Activated T-cell treated with anti-CD3 and anti-CD28 coated beads for 1 hour (primary cell): ENCODE measurements around the gene LGR6.
"Not testable (repeated sequence)": the region's sequence is repeated elsewhere in the genome, so short reads cannot be mapped to it uniquely, and the experiment has no call there.

Experiments
- DNase-seq: peaks from one replicate; pipeline ENCODE4 v3.0.0-alpha.2; 2020; ENCODE audit warnings: low read depth

LGR6 gene

GRCh38 chr1:202240226-202240625 lies 46.6 kb downstream of the LGR6 start:
- not testable (repeated sequence) for DNase-seq

- no peak for DNase-seq
These were observed 47.4 kb downstream of the LGR6 start for GRCh38 chr1:202240956-202241355.

GRCh38 chr1:202241376-202242079 lies 47.9 kb downstream of the LGR6 start:
- no peak for DNase-seq

- DNase-seq = no peak
These were observed 48.5 kb downstream of the LGR6 start for GRCh38 chr1:202242080-202242419.

GRCh38 chr1:202243006-202243405 lies 49.4 kb downstream of the LGR6 start:
- no peak for DNase-seq

GRCh38 chr1:202244841-202245261 lies 51.3 kb downstream of the LGR6 start:
- DNase-seq = no peak

GRCh38 chr1:202245391-202245790 lies 51.8 kb downstream of the LGR6 start:
- DNase-seq = no peak

GRCh38 chr1:202247104-202247503 lies 53.5 kb downstream of the LGR6 start:
- no peak for DNase-seq

- no peak for DNase-seq
These were observed 54.5 kb downstream of the LGR6 start for GRCh38 chr1:202247837-202248795.

- no peak for DNase-seq
These were observed 55.3 kb downstream of the LGR6 start for GRCh38 chr1:202248861-202249260.

- no peak for DNase-seq
These were observed 55.8 kb downstream of the LGR6 start for GRCh38 chr1:202249436-202249835.

- no peak for DNase-seq
These were observed 56.2 kb downstream of the LGR6 start for GRCh38 chr1:202249846-202250245.

GRCh38 chr1:202250982-202251381 lies 57.4 kb downstream of the LGR6 start:
- no peak for DNase-seq

- no peak for DNase-seq
These were observed 58.0 kb downstream of the LGR6 start for GRCh38 chr1:202251424-202252256.

GRCh38 chr1:202252271-202252670 lies 58.7 kb downstream of the LGR6 start:
- DNase-seq = no peak

- DNase-seq = no peak
These were observed 61.1 kb downstream of the LGR6 start for GRCh38 chr1:202254454-202255252.

- DNase-seq = no peak
These were observed 61.7 kb downstream of the LGR6 start for GRCh38 chr1:202255343-202255742.

- DNase-seq = no peak
These were observed 66.1 kb downstream of the LGR6 start for GRCh38 chr1:202259705-202260104.

GRCh38 chr1:202261209-202261958 lies 67.8 kb downstream of the LGR6 start:
- DNase-seq = not testable (repeated sequence)

GRCh38 chr1:202263628-202264027 lies 70.0 kb downstream of the LGR6 start:
- DNase-seq = no peak

GRCh38 chr1:202264300-202264699 lies 70.7 kb downstream of the LGR6 start:
- no peak for DNase-seq
